ENCODE data around the gene FBXL15.
"Not testable (repeated sequence)": the region's sequence is repeated elsewhere in the genome, so short reads cannot be mapped to it uniquely, and the experiment has no call there.

Gene FBXL15

DNA sequence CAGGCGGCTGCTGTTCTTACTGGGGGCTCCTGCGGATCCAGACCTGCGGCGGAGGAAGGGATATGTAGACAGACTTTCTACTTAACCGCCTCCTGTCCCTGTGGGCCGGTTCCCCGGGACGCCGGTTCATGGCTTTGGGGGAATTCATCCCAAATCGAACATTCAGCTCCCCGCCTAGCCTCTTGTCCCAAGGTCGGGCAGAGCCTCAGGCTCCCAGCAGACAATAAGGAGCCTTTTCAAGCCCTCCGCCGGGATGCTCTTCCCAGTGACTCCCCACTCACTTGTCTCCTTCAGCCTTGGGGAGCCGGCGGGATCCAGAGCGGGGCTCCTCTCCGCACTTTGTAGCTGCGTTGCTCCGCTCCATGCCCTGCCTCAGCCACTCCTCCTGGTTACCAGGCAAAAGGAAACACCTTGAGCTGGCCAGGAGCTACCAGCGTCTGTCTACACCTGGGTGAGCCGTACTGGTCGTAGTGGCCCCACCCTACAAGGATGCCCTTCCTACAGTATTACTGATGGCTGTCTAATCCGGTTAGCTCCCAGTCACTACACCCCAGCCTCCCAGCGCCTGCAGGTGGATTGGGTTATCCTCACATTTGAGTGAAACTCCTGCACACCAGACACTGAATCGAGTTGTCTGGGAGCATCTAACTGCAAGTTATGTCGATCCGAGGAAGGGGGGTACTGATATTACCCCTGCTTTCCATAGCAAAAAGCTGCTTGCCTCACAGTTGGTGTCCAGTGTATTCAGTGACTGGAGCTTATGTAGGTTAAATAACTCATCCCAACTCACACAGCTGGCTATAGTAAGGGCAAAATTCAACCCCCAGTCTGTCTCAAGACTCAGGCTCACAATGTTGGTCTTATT is 30.7 kb downstream of the FBXL15 start, which contains the start of gene C10orf95:
Gene C10orf95, minus strand, starts transcription at position 439 of the 865 bp plus-strand sequence. CDS start 450 bp downstream, outside the sequence.
- peak within 1 kb of the TSS; percentile 79 for H3K4me3 ChIP-seq (ENCODE audit: low read length)
- TF ChIP-seq, protein P1, sequence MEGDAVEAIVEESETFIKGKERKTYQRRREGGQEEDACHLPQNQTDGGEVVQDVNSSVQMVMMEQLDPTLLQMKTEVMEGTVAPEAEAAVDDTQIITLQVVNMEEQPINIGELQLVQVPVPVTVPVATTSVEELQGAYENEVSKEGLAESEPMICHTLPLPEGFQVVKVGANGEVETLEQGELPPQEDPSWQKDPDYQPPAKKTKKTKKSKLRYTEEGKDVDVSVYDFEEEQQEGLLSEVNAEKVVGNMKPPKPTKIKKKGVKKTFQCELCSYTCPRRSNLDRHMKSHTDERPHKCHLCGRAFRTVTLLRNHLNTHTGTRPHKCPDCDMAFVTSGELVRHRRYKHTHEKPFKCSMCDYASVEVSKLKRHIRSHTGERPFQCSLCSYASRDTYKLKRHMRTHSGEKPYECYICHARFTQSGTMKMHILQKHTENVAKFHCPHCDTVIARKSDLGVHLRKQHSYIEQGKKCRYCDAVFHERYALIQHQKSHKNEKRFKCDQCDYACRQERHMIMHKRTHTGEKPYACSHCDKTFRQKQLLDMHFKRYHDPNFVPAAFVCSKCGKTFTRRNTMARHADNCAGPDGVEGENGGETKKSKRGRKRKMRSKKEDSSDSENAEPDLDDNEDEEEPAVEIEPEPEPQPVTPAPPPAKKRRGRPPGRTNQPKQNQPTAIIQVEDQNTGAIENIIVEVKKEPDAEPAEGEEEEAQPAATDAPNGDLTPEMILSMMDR (conservative IDR thresholded peaks at IDR 0.05; ENCODE audit: low read length) = no peak
- no peak for DNase-seq (ENCODE audit: low read depth)

GRCh38 chr10:102452672-102453340 is 32.2 kb downstream of the FBXL15 start:
- TF ChIP-seq, protein P1 (conservative IDR thresholded peaks at IDR 0.05; ENCODE audit: low read length) = 0 out of 2 replicates have a peak, but pooled peaks have one; percentile 17
- no peak overlapping the region for H3K4me3 ChIP-seq (ENCODE audit: low read length)
- peak; percentile 63 for DNase-seq (ENCODE audit: low read depth)

DNA sequence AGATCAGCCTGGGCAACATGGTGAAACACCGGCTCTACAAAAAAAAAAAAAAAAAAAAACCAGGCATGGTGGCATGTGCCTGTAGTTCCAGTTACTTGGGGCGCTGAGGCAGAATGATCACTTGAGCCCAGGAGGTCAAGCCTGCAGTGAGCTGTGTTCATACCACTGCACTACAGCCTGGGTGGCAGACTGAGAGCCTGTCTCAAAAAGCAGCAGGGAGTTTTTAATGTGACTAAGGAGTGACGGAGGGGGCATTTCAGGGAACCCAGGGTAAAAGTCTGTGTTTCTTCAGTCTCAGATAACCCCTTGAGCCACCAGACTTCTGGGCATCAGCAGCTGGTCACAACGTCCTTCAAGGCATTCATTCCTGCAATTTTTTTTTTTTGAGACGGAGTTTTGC is 32.9 kb downstream of the FBXL15 start:
- TF ChIP-seq, protein P1 (conservative IDR thresholded peaks at IDR 0.05; ENCODE audit: low read length) = no peak
- H3K4me3 ChIP-seq (ENCODE audit: low read length) = no peak overlapping the region
- no peak for DNase-seq (ENCODE audit: low read depth)

GRCh38 chr10:102454662-102455487 is 34.2 kb downstream of the FBXL15 start:
- DNase-seq (ENCODE audit: low read depth); H3K4me3 ChIP-seq (ENCODE audit: low read length): not testable (repeated sequence)

- no peak overlapping the region for H3K4me3 ChIP-seq (ENCODE audit: low read length)
- TF ChIP-seq, protein P1 (conservative IDR thresholded peaks at IDR 0.05; ENCODE audit: low read length) = no peak
- DNase-seq (ENCODE audit: low read depth) = peak; percentile 84
These were observed 35.3 kb downstream of the FBXL15 start for GRCh38 chr10:102455893-102456471.

- no peak for DNase-seq (ENCODE audit: low read depth)
- H3K4me3 ChIP-seq (ENCODE audit: low read length) = no peak overlapping the region
- TF ChIP-seq, protein P1 (conservative IDR thresholded peaks at IDR 0.05; ENCODE audit: low read length) = no peak
These were observed 37.0 kb downstream of the FBXL15 start for GRCh38 chr10:102457591-102458150.

Measured in AG10803 (cell line).